MM.1S (cell line): Measurements from ENCODE around the gene SELENOF.

Source experiments
- DNase-seq: peaks from one replicate; pipeline ENCODE4 v3.0.0-alpha.2; 2015
- H2AFZ ChIP-seq: fragments of 300-600 bp; sonication (generic); 2 replicates; pipeline ENCODE4 v1.6.0; 2016; ENCODE audit warnings: antibody characterized with exemption, low read length
- H3F3A ChIP-seq: fragments of 300-600 bp; sonication (generic); 2 replicates; pipeline ENCODE4 v1.6.1; 2016; ENCODE audit warnings: mild to moderate bottlenecking, antibody characterized with exemption, low read length, moderate library complexity, mixed read lengths; ENCODE audit not compliant: insufficient read depth
- H3K27ac ChIP-seq: fragments of 300-600 bp; sonication (generic); 2 replicates; pipeline ENCODE4 v1.5.1; 2016; ENCODE audit warnings: mild to moderate bottlenecking, low read length
- H3K27me3 ChIP-seq: fragments of 300-600 bp; sonication (generic); replicated peaks from 2 replicates; pipeline ENCODE4 v1.6.0; 2016; ENCODE audit warnings: low read length; ENCODE audit not compliant: insufficient read depth
- H3K36me3 ChIP-seq: fragments of 300-600 bp; sonication (generic); replicated peaks from 2 replicates; pipeline ENCODE4 v1.6.1; 2016; ENCODE audit warnings: mild to moderate bottlenecking, low read length, mixed read lengths; ENCODE audit not compliant: insufficient read depth
- H3K4me1 ChIP-seq: fragments of 300-600 bp; sonication (generic); 2 replicates; pipeline ENCODE4 v1.6.1; 2016; ENCODE audit warnings: low read length, mixed read lengths
- H3K4me2 ChIP-seq: fragments of 300-600 bp; sonication (generic); 2 replicates; pipeline ENCODE4 v1.6.0; 2016; ENCODE audit warnings: low read depth, low read length
- H3K4me3 ChIP-seq: fragments of 300-600 bp; sonication (generic); 2 replicates; pipeline ENCODE4 v1.5.1; 2016; ENCODE audit warnings: low read length, mixed read lengths
- H3K79me2 ChIP-seq: fragments of 300-600 bp; sonication (generic); 2 replicates; pipeline ENCODE4 v1.6.1; 2016; ENCODE audit warnings: mixed run types, low read length, mixed read lengths
- H3K9ac ChIP-seq: fragments of 300-600 bp; sonication (generic); 2 replicates; pipeline ENCODE4 v1.6.1; 2016; ENCODE audit warnings: low read length, mixed read lengths
- H3K9me2 ChIP-seq: fragments of 300-600 bp; sonication (generic); replicated peaks from 2 replicates; pipeline ENCODE4 v1.6.1; 2016; ENCODE audit warnings: mild to moderate bottlenecking, low read length, mixed read lengths; ENCODE audit not compliant: insufficient read depth
- H3K9me3 ChIP-seq: fragments of 300-600 bp; sonication (generic); replicated peaks from 2 replicates; pipeline ENCODE4 v1.6.1; 2016; ENCODE audit warnings: mild to moderate bottlenecking, low read length, mixed read lengths; ENCODE audit not compliant: insufficient read depth
- H4K20me1 ChIP-seq: fragments of 300-600 bp; sonication (generic); 2 replicates; pipeline ENCODE4 v1.6.1; 2016; ENCODE audit warnings: mild to moderate bottlenecking, low read length, moderate library complexity, mixed read lengths; ENCODE audit not compliant: insufficient read depth
- EZH2 ChIP-seq: fragments of 300-600 bp; sonication (generic); optimal IDR thresholded peaks from 2 replicates; pipeline ENCODE3; 2017; ENCODE audit warnings: low read depth, mild to moderate bottlenecking, antibody characterized with exemption, low read length, mixed read lengths
- EZH2phosphoT487 ChIP-seq: fragments of 300-600 bp; sonication (generic); IDR thresholded peaks from 2 replicates; pipeline ENCODE4 v1.6.1; 2018; ENCODE audit warnings: antibody characterized with exemption, low read length
- TF ChIP-seq, protein P1 (sequence below): fragments of 300-600 bp; sonication (generic); IDR thresholded peaks from 2 replicates; pipeline ENCODE4 v1.5.1; 2016; ENCODE audit warnings: antibody characterized with exemption, low read length, mixed read lengths

Gene SELENOF

GRCh38 chr1:86922445-86922844 is 8.5 kb upstream of the SELENOF start:
- Histone ChIP-seq H3K79me2 (peaks cover 75% of the 10 kb centered on the region), H3K27ac (no peak overlapping the region), H3K9me2 (no peaks in the 10 kb centered on the region), H3F3A (no peaks in the 10 kb centered on the region), H3K36me3 (no peaks in the 10 kb centered on the region; the same call in 1 of the 2 replicates), H2AFZ (no peak overlapping the region), H3K4me3 (no peak overlapping the region), H3K9ac (no peak overlapping the region), H3K9me3 (no peaks in the 10 kb centered on the region), H3K4me2 (no peak overlapping the region), H3K4me1 (peaks cover 7% of the 10 kb centered on the region; the same call in 1 of the 2 replicates), H4K20me1 (no peaks in the 10 kb centered on the region), H3K27me3 (no peaks in the 10 kb centered on the region)
- no peak for DNase-seq
- TF ChIP-seq EZH2 (no peak), EZH2phosphoT487 (no peak)
- TF ChIP-seq, protein P1, sequence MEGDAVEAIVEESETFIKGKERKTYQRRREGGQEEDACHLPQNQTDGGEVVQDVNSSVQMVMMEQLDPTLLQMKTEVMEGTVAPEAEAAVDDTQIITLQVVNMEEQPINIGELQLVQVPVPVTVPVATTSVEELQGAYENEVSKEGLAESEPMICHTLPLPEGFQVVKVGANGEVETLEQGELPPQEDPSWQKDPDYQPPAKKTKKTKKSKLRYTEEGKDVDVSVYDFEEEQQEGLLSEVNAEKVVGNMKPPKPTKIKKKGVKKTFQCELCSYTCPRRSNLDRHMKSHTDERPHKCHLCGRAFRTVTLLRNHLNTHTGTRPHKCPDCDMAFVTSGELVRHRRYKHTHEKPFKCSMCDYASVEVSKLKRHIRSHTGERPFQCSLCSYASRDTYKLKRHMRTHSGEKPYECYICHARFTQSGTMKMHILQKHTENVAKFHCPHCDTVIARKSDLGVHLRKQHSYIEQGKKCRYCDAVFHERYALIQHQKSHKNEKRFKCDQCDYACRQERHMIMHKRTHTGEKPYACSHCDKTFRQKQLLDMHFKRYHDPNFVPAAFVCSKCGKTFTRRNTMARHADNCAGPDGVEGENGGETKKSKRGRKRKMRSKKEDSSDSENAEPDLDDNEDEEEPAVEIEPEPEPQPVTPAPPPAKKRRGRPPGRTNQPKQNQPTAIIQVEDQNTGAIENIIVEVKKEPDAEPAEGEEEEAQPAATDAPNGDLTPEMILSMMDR = no peak

GRCh38 chr1:86916752-86917151 is 2.8 kb upstream of the SELENOF start:
- Histone ChIP-seq H3K9me3 (no peaks in the 10 kb centered on the region), H3K36me3 (no peaks in the 10 kb centered on the region), H3K9ac (no peak overlapping the region), H3F3A (peaks cover 11% of the 10 kb centered on the region), H3K4me2 (no peak overlapping the region), H3K4me1 (peaks cover 17% of the 10 kb centered on the region), H2AFZ (no peak overlapping the region), H4K20me1 (no peaks in the 10 kb centered on the region), H3K9me2 (no peaks in the 10 kb centered on the region), H3K79me2 (peaks cover 90% of the 10 kb centered on the region), H3K27ac (no peak overlapping the region), H3K27me3 (no peaks in the 10 kb centered on the region), H3K4me3 (no peak overlapping the region)
- DNase-seq = no peak
- TF ChIP-seq EZH2 (no peak), EZH2phosphoT487 (no peak)
- TF ChIP-seq, protein P1 = no peak

- Histone ChIP-seq H4K20me1 (no peaks in the 10 kb centered on the region), H3K27ac (peak overlapping the region; percentile 49; the same call in 1 of the 2 replicates), H3K4me3 (peak overlapping the region; percentile 91), H3K4me2 (peak overlapping the region; percentile 76), H3K9me2 (no peaks in the 10 kb centered on the region), H3K4me1 (peaks cover 17% of the 10 kb centered on the region), H3F3A (peaks cover 11% of the 10 kb centered on the region), H3K9me3 (no peaks in the 10 kb centered on the region), H3K27me3 (no peaks in the 10 kb centered on the region), H2AFZ (peak overlapping the region; percentile 97), H3K36me3 (no peaks in the 10 kb centered on the region), H3K9ac (peak overlapping the region; percentile 78), H3K79me2 (peaks cover 91% of the 10 kb centered on the region)
- TF ChIP-seq, protein P1 = no peak
- TF ChIP-seq EZH2phosphoT487 (no peak), EZH2 (no peak)
- no peak for DNase-seq
Measured at GRCh38 chr1:86915737-86916235, 1.9 kb upstream of the SELENOF start.
